HG02938 (cell line): ENCODE data around the gene TMEM72.

ENCODE experiments used
- ATAC-seq: cut with Tn5 transposase; IDR thresholded peaks from one replicate; pipeline ENCODE4 v1.9.1; 2021; ENCODE audit warnings: mild to moderate bottlenecking, moderate library complexity; ENCODE audit not compliant: unreplicated experiment

Gene TMEM72

GRCh38 chr10:44977287-44978212 lies 66.4 kb downstream of the TMEM72 start:
- ATAC-seq = no peak

GRCh38 chr10:44978213-44978569 lies 67.1 kb downstream of the TMEM72 start:
- ATAC-seq = no peak

GRCh38 chr10:44978570-44979280 lies 67.6 kb downstream of the TMEM72 start, which contains the start of gene DEPP1:
Gene DEPP1, minus strand, starts transcription at chr10:44978809. Its CDS starts 779 bp downstream, at chr10:44978030.
- no peak for ATAC-seq

- ATAC-seq = no peak
Measured at GRCh38 chr10:44979281-44980191, 68.4 kb downstream of the TMEM72 start.

- no peak for ATAC-seq
Measured at GRCh38 chr10:44980309-44981171, 69.4 kb downstream of the TMEM72 start.

- ATAC-seq = no peak
Measured at GRCh38 chr10:44981172-44982113, 70.3 kb downstream of the TMEM72 start.

GRCh38 chr10:44982114-44982460 lies 71.0 kb downstream of the TMEM72 start:
- ATAC-seq = no peak

- no peak for ATAC-seq
Measured at GRCh38 chr10:44982496-44982895, 71.4 kb downstream of the TMEM72 start.

- ATAC-seq = no peak
Measured at GRCh38 chr10:44983066-44983894, 72.1 kb downstream of the TMEM72 start.

GRCh38 chr10:44983895-44984278 lies 72.8 kb downstream of the TMEM72 start:
- ATAC-seq = no peak

- no peak for ATAC-seq
Measured at GRCh38 chr10:44984671-44985101, 73.5 kb downstream of the TMEM72 start.

GRCh38 chr10:44985175-44985681 lies 74.1 kb downstream of the TMEM72 start:
- ATAC-seq = no peak

GRCh38 chr10:44986179-44986578 lies 75.0 kb downstream of the TMEM72 start:
- ATAC-seq = no peak
